Measurements from ENCODE around the gene MGAM2. TPM values are rescaled to one million over a fixed set of nuclear protein-coding genes. Genes with fewer than 3 reads are reported as not detected.

The MGAM2 gene
- total and polyA plus RNA-seq, 2 of the 8 experiments (the other 6 are each of a cell fraction or from before 2014, with no cell fraction given), result 0.02 TPM; not detected in 1

GRCh38 chr7:142110098-142110497 lies 1.4 kb upstream of the MGAM2 start (continued):
- TF ChIP-seq MAFK (IDR thresholded peaks at IDR 0.05; ENCODE audit: low read depth, low read length) (no peak), TCF12 (IDR thresholded peaks at IDR 0.05; ENCODE audit: low read depth, low read length) (no peak), CREB1 (IDR thresholded peaks at IDR 0.05) (no peak)

Data from H1 (cell line).